Right lobe of liver (tissue), 5 donors: Measurements from ENCODE around the gene GVQW3. TPM values are rescaled to one million over a fixed set of nuclear protein-coding genes. Genes with fewer than 3 reads are reported as not detected.

Experiments used
- small RNA-seq, 2 experiments: library from RNA; depleted of rRNA; stranded (forward); fragments of <200 nt; gene quantifications; one replicate each; pipeline ENCODE3, GENCODE V24; 2016
- total RNA-seq, 6 experiments: library from RNA; depleted of rRNA in 2 of 6; stranded (reverse); fragments of >200 nt in 2 of 6; fragmentation: NEBNext Ultra II Directional in 3 of 6; extraction: Animal tissue kit (Norgen Biotek cat#: 25700) in 3 of 6; gene quantifications; one replicate each; pipeline versions ENCODE4 v1.1.0 to v1.2.4, GENCODE V29; 2016 to 2023
- donor health status: DM: no; HTN: no; CAD: no.
- donor health status: DM: no; HTN: no; CAD: no.
- donor health status: DM: no; HTN: yes; CAD: no.
- donor health status: DM: no; HTN: yes; CAD: no.

GVQW3 gene
- total RNA-seq, 6 experiments from 2014 or later, result 0.32 to 0.84 (median 0.49) TPM; not detected in 1

Small RNAs within 50 kb of the gene (small RNA-seq; reads per million reads assigned to genes)
- 0 reads per million in 2 experiments for gene RF00019

Other genes with a start within 250 kb of the GVQW3 start
- gene WNT11, start 174.8 kb upstream of the GVQW3 start, total RNA-seq, result 10 to 100 TPM in 2 of 6 experiments, 1 to 10 TPM in 4; 2.8 to 13.1 (median 5.5) TPM
- 10 to 100 TPM; 11.5 to 15.8 (median 12.5) TPM for gene THAP12, start 191 bp upstream of the GVQW3 start, total RNA-seq
- gene EMSY, start 63.7 kb downstream of the GVQW3 start, total RNA-seq, result 10 to 100 TPM in 2 of 6 experiments, 1 to 10 TPM in 4; 6.1 to 15.2 (median 7.2) TPM